Neural crest cell (in vitro differentiated cells): Measurements from ENCODE around the gene XCL2. TPM values are rescaled to one million over a fixed set of nuclear protein-coding genes. Genes with fewer than 3 reads are reported as not detected.

Experiments
- DNase-seq: peaks from one replicate; pipeline ENCODE4 v3.0.0; 2021; ENCODE audit warnings: low read depth, mixed read lengths, low spot score
- H3K27ac Mint-ChIP-seq: one replicate; pipeline ENCODE4 v1.8.0; 2021; ENCODE audit warnings: mild to moderate bottlenecking, mixed read lengths; ENCODE audit not compliant: unreplicated experiment
- H3K27me3 Mint-ChIP-seq: 2 replicates; pipeline ENCODE4 v1.8.0; 2021; ENCODE audit warnings: low read depth, mild to moderate bottlenecking, mixed read lengths
- H3K36me3 Mint-ChIP-seq: 2 replicates; pipeline ENCODE4 v1.8.0; 2021; ENCODE audit warnings: low read depth, mild to moderate bottlenecking, mixed read lengths
- H3K4me1 Mint-ChIP-seq: 2 replicates; pipeline ENCODE4 v1.8.0; 2021; ENCODE audit warnings: mixed read lengths
- H3K4me3 Mint-ChIP-seq: one replicate; pipeline ENCODE4 v1.8.0; 2021; ENCODE audit warnings: mild to moderate bottlenecking, mixed read lengths
- H3K9me3 Mint-ChIP-seq: 2 replicates; pipeline ENCODE4 v1.8.0; 2021; ENCODE audit warnings: mixed read lengths
- total RNA-seq: library from RNA; stranded (reverse); gene quantifications from 2 replicates; pipeline ENCODE4 v1.2.1, GENCODE V29; 2021
- TF ChIP-seq, protein P1 (sequence below): fragments of 200-600 bp; sonication (generic); conservative IDR thresholded peaks from 2 replicates; pipeline ENCODE4 v1.5.0; 2021; ENCODE audit warnings: antibody characterized with exemption, mild to moderate bottlenecking

XCL2 gene
- total RNA-seq, 1 donor from 2014 or later = not detected

DNA sequence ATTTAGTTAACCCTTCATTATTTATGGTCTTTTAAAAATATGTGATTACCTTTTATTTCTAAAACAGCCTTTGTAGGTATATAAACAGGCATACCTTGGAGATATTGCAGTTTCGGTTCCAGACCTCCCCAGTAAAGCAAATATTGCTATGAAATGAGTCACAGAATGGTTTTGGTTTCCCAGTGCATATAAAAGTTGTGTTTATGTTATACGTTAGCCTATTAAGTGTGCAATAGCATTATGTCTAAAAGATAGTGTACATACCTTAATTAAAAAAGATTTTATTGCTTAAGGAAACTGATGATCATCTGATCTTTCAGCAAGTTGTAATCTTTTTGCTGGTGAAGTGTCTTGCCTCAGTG is 44.1 kb downstream of the XCL2 start:
- Mint-ChIP-seq H3K9me3 (peaks cover 8% of the 10 kb centered on the region), H3K4me1 (peaks cover 20% of the 10 kb centered on the region), H3K36me3 (no peaks in the 10 kb centered on the region), H3K27me3 (no peaks in the 10 kb centered on the region), H3K27ac (no peak overlapping the region), H3K4me3 (no peak overlapping the region)
- TF ChIP-seq, protein P1, sequence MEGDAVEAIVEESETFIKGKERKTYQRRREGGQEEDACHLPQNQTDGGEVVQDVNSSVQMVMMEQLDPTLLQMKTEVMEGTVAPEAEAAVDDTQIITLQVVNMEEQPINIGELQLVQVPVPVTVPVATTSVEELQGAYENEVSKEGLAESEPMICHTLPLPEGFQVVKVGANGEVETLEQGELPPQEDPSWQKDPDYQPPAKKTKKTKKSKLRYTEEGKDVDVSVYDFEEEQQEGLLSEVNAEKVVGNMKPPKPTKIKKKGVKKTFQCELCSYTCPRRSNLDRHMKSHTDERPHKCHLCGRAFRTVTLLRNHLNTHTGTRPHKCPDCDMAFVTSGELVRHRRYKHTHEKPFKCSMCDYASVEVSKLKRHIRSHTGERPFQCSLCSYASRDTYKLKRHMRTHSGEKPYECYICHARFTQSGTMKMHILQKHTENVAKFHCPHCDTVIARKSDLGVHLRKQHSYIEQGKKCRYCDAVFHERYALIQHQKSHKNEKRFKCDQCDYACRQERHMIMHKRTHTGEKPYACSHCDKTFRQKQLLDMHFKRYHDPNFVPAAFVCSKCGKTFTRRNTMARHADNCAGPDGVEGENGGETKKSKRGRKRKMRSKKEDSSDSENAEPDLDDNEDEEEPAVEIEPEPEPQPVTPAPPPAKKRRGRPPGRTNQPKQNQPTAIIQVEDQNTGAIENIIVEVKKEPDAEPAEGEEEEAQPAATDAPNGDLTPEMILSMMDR = no peak
- no peak for DNase-seq

DNA sequence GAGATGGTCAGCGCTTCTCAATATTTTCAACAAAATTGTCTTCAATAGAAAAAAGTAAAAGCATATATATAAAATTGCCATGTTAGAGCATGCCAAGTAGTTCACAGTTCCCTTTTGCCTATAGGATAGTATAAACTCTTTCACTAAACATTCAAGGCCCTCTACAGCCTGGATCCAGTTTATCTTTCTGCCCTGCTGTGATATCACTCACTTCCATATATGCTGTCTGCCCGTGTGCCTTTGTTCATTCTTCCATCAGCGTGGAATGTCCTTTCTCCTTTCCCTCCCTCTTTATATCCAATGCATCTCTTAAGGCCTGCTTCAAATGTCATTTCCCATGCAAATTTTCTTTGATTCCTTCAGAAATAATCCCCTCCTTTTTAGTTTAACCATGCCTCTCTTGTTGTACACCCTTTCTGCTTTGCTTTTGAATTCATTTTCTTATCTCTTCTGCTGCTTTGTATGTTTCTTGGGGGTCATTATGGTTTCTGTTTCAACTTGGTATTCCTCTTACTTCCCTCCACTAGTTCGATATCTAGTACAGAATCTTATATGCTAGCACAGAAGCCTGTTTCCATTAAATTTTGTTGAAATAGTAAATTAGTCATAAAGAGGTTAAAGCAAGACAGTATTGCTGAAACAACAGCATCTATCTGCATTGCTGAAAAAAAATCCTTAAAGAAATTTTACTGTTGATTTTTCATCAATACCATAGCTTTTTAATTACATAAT is 44.7 kb downstream of the XCL2 start:
- TF ChIP-seq, protein P1 = no peak
- no peak for DNase-seq
- no peaks in the 10 kb centered on the region for H3K27me3 Mint-ChIP-seq
- H3K36me3 Mint-ChIP-seq = no peaks in the 10 kb centered on the region
- no peak overlapping the region for H3K27ac Mint-ChIP-seq
- no peak overlapping the region for H3K4me3 Mint-ChIP-seq
- H3K4me1 Mint-ChIP-seq = peaks cover 20% of the 10 kb centered on the region
- peaks cover 8% of the 10 kb centered on the region for H3K9me3 Mint-ChIP-seq

DNA sequence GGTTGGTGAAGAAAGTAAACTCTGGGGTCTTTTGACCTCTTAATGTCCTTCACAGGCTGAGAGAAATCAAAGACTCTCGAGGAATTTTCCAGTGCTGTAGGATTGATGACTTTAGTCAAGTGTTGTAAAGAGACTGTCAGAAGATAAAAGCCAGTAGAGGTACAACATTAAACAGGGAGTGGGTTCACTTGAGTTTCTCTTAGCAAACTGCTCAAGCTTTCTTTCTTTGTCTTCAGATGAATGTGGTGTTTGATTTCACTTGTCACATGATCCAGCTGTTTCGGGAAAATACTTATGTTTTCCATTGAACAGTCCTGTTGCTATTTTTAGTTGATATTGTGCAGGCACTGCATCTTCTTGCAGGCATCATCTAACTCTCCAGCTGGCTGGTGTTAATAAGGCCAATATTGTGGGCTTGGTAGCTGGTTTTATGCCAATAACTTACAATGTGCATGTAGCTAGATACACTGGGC is 45.6 kb downstream of the XCL2 start:
- Mint-ChIP-seq H3K27me3 (no peaks in the 10 kb centered on the region), H3K27ac (peak overlapping the region; percentile 59), H3K4me3 (no peak overlapping the region), H3K4me1 (peaks cover 20% of the 10 kb centered on the region), H3K9me3 (peaks cover 3% of the 10 kb centered on the region), H3K36me3 (no peaks in the 10 kb centered on the region)
- no peak for DNase-seq
- TF ChIP-seq, protein P1 = no peak

DNA sequence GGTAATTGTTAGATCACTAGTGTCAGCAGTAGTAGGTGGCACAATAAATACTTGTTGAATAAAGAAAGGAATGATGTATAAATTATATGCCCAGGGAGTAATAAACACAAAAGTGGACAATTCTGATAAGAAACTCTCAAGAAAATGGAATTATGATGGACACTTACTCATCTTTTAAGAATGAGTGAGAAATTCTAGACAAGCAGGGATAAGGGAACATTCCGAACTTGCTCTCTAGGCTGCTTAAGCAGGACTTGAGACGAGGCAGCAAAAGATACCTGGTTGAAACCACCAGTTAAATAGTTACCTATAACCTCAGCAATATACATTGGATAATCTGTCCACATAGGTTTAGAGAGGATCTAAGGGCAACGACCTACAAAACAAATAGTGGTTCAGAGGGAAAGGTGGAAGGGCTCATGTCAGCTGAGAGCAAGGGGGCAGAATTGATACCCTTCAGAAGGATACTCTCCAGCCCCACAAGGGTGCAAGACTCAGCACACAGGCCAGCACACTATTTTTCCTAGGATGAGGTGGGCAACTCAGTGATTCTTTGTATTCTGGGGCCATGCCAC is 46.3 kb downstream of the XCL2 start:
- H3K9me3 Mint-ChIP-seq = peaks cover 3% of the 10 kb centered on the region
- TF ChIP-seq, protein P1 = no peak
- H3K4me3 Mint-ChIP-seq = no peak overlapping the region
- peak overlapping the region; percentile 59 for H3K27ac Mint-ChIP-seq
- H3K27me3 Mint-ChIP-seq = no peaks in the 10 kb centered on the region
- no peak for DNase-seq
- peaks cover 20% of the 10 kb centered on the region for H3K4me1 Mint-ChIP-seq
- H3K36me3 Mint-ChIP-seq = peaks cover 2% of the 10 kb centered on the region

DNA sequence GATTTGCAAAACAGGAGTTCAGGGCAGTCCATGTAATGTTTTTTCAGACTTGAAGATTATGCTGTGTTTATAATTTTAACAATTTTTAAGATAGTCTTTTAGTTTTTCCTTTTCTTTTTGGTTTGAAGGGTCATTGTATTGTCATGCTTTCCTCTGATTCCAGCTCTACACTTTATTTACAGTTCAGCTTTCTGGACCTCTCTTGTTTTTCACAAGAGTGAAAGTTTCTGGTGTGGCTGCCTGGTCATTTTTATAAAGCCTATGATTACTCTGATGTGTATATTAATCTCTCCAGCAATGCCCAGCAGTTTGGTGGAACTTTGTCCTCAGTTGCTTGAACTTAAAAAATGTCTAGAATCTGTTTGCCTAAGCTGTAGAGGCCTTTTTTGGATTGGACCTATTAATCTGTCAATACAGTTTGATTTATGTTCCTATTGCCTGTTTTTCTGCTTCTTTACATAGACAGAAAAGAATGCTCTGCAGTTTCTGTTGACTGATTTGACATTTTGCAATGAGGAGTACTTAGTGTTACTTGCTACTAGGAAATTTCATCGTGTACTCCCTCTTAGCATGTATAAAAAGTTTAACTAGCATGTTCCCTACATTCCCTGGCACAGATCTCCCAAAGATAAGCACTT is 52.2 kb downstream of the XCL2 start:
- no peak for DNase-seq
- Mint-ChIP-seq H3K27ac (no peak overlapping the region), H3K27me3 (no peaks in the 10 kb centered on the region), H3K9me3 (peaks cover 2% of the 10 kb centered on the region), H3K36me3 (peaks cover 2% of the 10 kb centered on the region), H3K4me3 (no peak overlapping the region), H3K4me1 (no peaks in the 10 kb centered on the region)
- TF ChIP-seq, protein P1 = no peak

Other genes with a start within 250 kb of the XCL2 start
- 0.43 TPM in 1 of 2 replicates, not detected in the other for gene XCL1, start 32.6 kb upstream of the XCL2 start, total RNA-seq
- not detected in 2 replicates for gene DPT, start 185.2 kb upstream of the XCL2 start, total RNA-seq